Lung (tissue), 12 donors: ENCODE results near the gene PKHD1. TPM values are rescaled to one million over a fixed set of nuclear protein-coding genes. Genes with fewer than 3 reads are reported as not detected.

Source experiments
- ATAC-seq: fragments of 200-7000 bp; cut with Tn5 transposase; one replicate; pipeline ENCODE4 v1.9.1; 2020; ENCODE audit warnings: moderate number of reproducible peaks; ENCODE audit not compliant: insufficient read depth, low FRiP score
- DNase-seq, 3 donors: peaks; one replicate each; pipeline ENCODE4 v3.0.0-alpha.2; 2013 to 2017
- H3K27ac ChIP-seq, 2 donors: one replicate each; pipeline ENCODE4 v1.5.1; 2013; ENCODE audit warnings: mild to moderate bottlenecking in 2 of 2, moderate library complexity in 2 of 2, control low read depth in 1 of 2, inconsistent platforms in 1 of 2, low read depth in 1 of 2, low read length in 1 of 2
- H3K27me3 ChIP-seq, 3 donors: one replicate each; pipeline ENCODE4 v1.5.1; 2013; ENCODE audit warnings: low read length in 2 of 3; ENCODE audit not compliant: control insufficient read depth in 3 of 3, insufficient read depth in 3 of 3
- H3K36me3 ChIP-seq, 4 donors: one replicate each; pipeline ENCODE4 v1.5.1; 2013; ENCODE audit warnings: low read length in 4 of 4, mild to moderate bottlenecking in 1 of 4, moderate library complexity in 1 of 4; ENCODE audit not compliant: control insufficient read depth in 4 of 4, insufficient read depth in 4 of 4
- H3K4me1 ChIP-seq, 5 donors: one replicate each; pipeline ENCODE4 v1.5.1; 2013; ENCODE audit warnings: low read length in 5 of 5, mild to moderate bottlenecking in 2 of 5, moderate library complexity in 1 of 5; ENCODE audit not compliant: control insufficient read depth in 5 of 5, insufficient read depth in 5 of 5
- H3K4me3 ChIP-seq: one replicate; pipeline ENCODE4 v1.5.1; 2013; ENCODE audit warnings: mild to moderate bottlenecking, control low read depth, moderate library complexity
- H3K9ac ChIP-seq, 2 donors: one replicate each; pipeline ENCODE4 v1.5.1; 2013; ENCODE audit warnings: low read length in 2 of 2, control low read depth in 1 of 2; ENCODE audit not compliant: insufficient read depth in 1 of 2
- H3K9me3 ChIP-seq, 4 donors: one replicate each; pipeline ENCODE4 v1.5.1; 2013; ENCODE audit warnings: low read length in 3 of 4, mild to moderate bottlenecking in 1 of 4, moderate library complexity in 1 of 4; ENCODE audit not compliant: control insufficient read depth in 4 of 4, insufficient read depth in 3 of 4
- WGBS, 2 donors: extraction: QIAGEN DNeasy Blood & Tissue Kit; methylation state at CpG; one replicate each; pipeline ENCODE4 v1.1.7; 2013; 5-methylcytosine and 5-hydroxymethylcytosine counted together
- polyA plus RNA-seq, 2 donors: library from polyadenylated mRNA; stranded (reverse); fragments of 200-250 nt; gene quantifications; one replicate each; pipeline ENCODE4 v1.2.1, GENCODE V29; 2013
- total RNA-seq, 2 donors: library from RNA; depleted of rRNA in 1 of 2; stranded (reverse); fragments of >200 nt in 1 of 2; gene quantifications; one replicate each; pipeline ENCODE4 v1.2.1, GENCODE V29; 2014 to 2021
- TF ChIP-seq, protein P1 (sequence below): IDR thresholded peaks from 2 replicates; pipeline ENCODE4 v1.5.1; 2012; ENCODE audit warnings: mild to moderate bottlenecking; ENCODE audit errors: control extremely low read depth, extremely low read depth
- donor health status: control.
- donor health status: control.
- donor health status: Bipolar disorder and iron deficiency.
- donor health status: healthy.
- donor health status: DM: yes; HTN: yes; CAD: no.

The PKHD1 gene
- total and polyA plus RNA-seq, 4 donors = 0.01 to 6.1 (median 0.09) TPM

DNA sequence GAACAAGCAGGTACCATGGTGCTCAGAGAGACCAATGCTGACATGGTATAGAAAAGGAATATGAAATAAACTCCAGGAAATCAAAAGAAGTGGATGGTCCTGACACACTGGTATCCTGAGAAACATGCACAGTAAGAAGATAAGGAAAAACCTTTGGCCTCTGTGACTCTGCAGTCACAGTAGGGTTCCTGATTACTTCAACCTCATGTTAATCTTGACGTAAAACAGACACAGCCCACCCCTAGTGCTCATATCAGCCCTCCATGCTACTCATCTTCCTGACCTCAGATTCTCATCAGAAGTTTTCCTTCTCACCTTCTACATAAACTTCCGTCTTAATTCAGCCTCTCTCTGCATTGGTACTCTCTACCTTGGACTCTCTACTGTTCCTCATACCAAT lies 240.9 kb downstream of the PKHD1 start:
- ATAC-seq = no peak

DNA sequence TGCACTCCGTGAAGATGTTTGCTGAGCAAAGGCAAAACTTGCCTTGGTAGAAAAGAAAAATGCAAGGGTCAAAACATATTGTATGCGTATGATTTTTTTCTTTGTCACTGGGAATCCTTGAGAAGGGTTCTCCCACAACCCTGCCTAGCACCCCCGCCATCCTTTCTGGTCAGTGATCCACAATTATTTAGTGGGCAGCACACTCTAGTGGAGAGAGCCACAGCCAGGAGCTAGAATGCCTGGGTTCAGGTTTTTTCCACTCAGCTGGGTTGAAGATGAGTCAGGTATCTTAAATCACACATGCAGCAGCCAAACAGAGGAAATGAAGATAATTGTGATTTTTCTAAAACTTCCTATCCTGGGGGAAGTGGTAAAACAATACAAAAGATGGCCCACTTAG lies 243.1 kb downstream of the PKHD1 start:
- H3K9me3 ChIP-seq = no peaks in the 10 kb centered on the region
- H3K9ac ChIP-seq = no peak overlapping the region
- DNase-seq (no peak), ATAC-seq (no peak)
- H3K36me3 ChIP-seq = no peaks in the 10 kb centered on the region
- no peak overlapping the region for H3K27ac ChIP-seq
- H3K27me3 ChIP-seq = no peaks in the 10 kb centered on the region
- 75 to 81% methylated on average over 3 of the region's 3 CpGs for WGBS, 2 donors
- no peak overlapping the region for H3K4me3 ChIP-seq
- TF ChIP-seq, protein P1, sequence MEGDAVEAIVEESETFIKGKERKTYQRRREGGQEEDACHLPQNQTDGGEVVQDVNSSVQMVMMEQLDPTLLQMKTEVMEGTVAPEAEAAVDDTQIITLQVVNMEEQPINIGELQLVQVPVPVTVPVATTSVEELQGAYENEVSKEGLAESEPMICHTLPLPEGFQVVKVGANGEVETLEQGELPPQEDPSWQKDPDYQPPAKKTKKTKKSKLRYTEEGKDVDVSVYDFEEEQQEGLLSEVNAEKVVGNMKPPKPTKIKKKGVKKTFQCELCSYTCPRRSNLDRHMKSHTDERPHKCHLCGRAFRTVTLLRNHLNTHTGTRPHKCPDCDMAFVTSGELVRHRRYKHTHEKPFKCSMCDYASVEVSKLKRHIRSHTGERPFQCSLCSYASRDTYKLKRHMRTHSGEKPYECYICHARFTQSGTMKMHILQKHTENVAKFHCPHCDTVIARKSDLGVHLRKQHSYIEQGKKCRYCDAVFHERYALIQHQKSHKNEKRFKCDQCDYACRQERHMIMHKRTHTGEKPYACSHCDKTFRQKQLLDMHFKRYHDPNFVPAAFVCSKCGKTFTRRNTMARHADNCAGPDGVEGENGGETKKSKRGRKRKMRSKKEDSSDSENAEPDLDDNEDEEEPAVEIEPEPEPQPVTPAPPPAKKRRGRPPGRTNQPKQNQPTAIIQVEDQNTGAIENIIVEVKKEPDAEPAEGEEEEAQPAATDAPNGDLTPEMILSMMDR = no peak
- H3K4me1 ChIP-seq = no peaks in the 10 kb centered on the region

More for the DNA sequence above, 240.9 kb downstream of the PKHD1 start:
- 72 to 79% methylated on average over 2 of the region's 2 CpGs for WGBS, 2 donors
- H3K4me3 ChIP-seq = no peak overlapping the region
- TF ChIP-seq, protein P1 = no peak
- no peaks in the 10 kb centered on the region for H3K36me3 ChIP-seq
- H3K9ac ChIP-seq = no peak overlapping the region
- no peaks in the 10 kb centered on the region for H3K27me3 ChIP-seq
- no peaks in the 10 kb centered on the region for H3K9me3 ChIP-seq
- DNase-seq = no peak
- no peaks in the 10 kb centered on the region for H3K4me1 ChIP-seq
- H3K27ac ChIP-seq = no peak overlapping the region

DNA sequence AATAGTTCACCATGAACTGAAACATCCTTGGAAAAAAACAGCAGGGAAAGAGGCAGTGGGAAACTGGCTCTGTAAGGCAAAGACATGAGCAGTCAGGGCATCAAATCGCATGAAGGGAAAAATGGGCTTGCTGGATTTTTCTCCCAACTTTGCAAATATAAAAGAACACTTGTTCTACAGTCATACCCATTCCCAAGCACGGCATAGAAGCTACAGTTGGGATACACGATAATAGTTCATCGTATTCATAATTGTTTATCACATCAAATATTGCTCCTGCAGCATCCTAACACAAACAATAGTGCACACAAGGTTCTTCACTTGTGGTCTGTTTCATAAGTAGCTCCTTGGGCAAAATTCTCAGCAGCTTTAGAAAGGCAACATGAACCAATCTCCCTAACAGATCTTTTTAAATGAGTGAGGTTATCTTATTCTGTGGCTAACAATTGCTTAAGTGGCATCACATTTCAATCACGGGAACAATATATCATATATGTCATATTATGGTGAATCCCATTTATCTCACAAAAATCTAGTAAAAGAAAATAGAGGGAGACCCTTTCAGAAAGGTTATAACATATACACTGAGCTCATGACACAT lies 243.9 kb downstream of the PKHD1 start:
- H3K27me3 ChIP-seq = no peaks in the 10 kb centered on the region
- H3K9me3 ChIP-seq = no peaks in the 10 kb centered on the region
- 92 to 95% methylated on average over 5 of the region's 5 CpGs for WGBS, 2 donors
- no peaks in the 10 kb centered on the region for H3K36me3 ChIP-seq
- TF ChIP-seq, protein P1 = no peak
- ATAC-seq (no peak), DNase-seq (no peak)
- H3K27ac ChIP-seq = no peak overlapping the region
- no peak overlapping the region for H3K9ac ChIP-seq
- H3K4me1 ChIP-seq = no peaks in the 10 kb centered on the region
- no peak overlapping the region for H3K4me3 ChIP-seq
